Measurements from ENCODE around the gene RPS6KL1. TPM values are rescaled to one million over a fixed set of nuclear protein-coding genes. Genes with fewer than 3 reads are reported as not detected.

Gene RPS6KL1
- total and polyA plus RNA-seq, 2 experiments from 2014 or later: 5.6 to 6.5 TPM

DNA sequence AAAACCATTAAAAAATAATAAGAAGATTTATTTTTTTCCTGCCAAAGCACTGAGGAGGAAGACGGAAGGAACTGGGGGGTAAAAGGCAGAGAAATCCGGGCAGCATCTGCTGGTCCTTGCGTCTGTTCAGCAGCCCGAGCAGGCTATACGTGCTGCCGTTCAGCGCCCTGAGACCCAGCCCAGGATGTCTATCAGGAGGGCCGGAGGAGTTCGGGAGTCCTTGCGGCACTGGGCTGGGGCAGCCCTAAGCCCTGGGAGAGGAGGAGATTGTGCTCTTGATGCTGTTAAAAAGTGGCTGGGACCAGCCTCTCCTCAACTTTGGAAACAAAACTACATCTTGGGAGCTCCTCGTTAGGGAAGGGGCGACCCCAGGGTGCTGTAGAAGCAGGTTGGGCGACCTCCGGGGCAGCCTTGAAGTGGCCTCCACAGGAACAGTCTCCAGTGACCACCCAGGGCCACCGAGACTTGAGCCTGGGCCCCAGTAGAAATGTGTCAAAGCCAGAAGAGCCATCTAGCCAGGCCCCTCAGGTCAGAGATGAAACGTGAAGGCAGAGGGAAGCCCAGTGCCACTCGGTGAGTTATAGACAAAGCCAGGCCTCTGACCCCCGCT is 18.0 kb upstream of the RPS6KL1 start:
- H3K9me3 Mint-ChIP-seq: no peaks in the 10 kb centered on the region
- ATAC-seq: no peak

GRCh38 chr14:74938531-74939495 is 15.8 kb upstream of the RPS6KL1 start:
- Histone ChIP-seq H3K4me2 (no peak overlapping the region), H3K9me2 (ENCODE audit: insufficient read depth) (no peaks in the 10 kb centered on the region), H4K20me1 (replicated peaks; ENCODE audit: insufficient read depth) (no peaks in the 10 kb centered on the region), H3K79me2 (replicated peaks; ENCODE audit: insufficient read depth) (no peaks in the 10 kb centered on the region), H3K27ac (ENCODE audit: low read depth) (no peak overlapping the region), H3F3A (replicated peaks; ENCODE audit: low read depth) (no peaks in the 10 kb centered on the region), H3K4me3 (no peak overlapping the region), H3K27me3 (ENCODE audit: insufficient read depth) (no peaks in the 10 kb centered on the region), H3K4me1 (ENCODE audit: insufficient read depth) (no peaks in the 10 kb centered on the region), H3K36me3 (ENCODE audit: insufficient read depth) (no peaks in the 10 kb centered on the region), H2AFZ (no peak overlapping the region)
- H3K27ac Mint-ChIP-seq: no peak overlapping the region
- DNase-seq (ENCODE audit: low spot score): no peak
- no peaks in the 10 kb centered on the region for H3K36me3 Mint-ChIP-seq (ENCODE audit: low read depth)
- no peak for ATAC-seq
- TF ChIP-seq JUNB (IDR thresholded peaks at IDR 0.05; ENCODE audit: unreplicated experiment): no peak
- no peak for TF ChIP-seq ZNF331 (CRISPR knock-in tag; IDR thresholded peaks at IDR 0.05; ENCODE audit: low read depth)
- TF ChIP-seq, protein P1, sequence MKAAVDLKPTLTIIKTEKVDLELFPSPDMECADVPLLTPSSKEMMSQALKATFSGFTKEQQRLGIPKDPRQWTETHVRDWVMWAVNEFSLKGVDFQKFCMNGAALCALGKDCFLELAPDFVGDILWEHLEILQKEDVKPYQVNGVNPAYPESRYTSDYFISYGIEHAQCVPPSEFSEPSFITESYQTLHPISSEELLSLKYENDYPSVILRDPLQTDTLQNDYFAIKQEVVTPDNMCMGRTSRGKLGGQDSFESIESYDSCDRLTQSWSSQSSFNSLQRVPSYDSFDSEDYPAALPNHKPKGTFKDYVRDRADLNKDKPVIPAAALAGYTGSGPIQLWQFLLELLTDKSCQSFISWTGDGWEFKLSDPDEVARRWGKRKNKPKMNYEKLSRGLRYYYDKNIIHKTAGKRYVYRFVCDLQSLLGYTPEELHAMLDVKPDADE (IDR thresholded peaks at IDR 0.05): no peak
- TF ChIP-seq EZH2 (IDR thresholded peaks at IDR 0.05; ENCODE audit: low read depth, unreplicated experiment): no peak
- no peak for TF ChIP-seq EZH2phosphoT487 (IDR thresholded peaks at IDR 0.05; ENCODE audit: unreplicated experiment)
- TF ChIP-seq STAT1 (IDR thresholded peaks at IDR 0.05; ENCODE audit: unreplicated experiment): no peak
- no peak for TF ChIP-seq NANOG (IDR thresholded peaks at IDR 0.05; ENCODE audit: borderline replicate concordance)
- TF ChIP-seq CREB1 (CRISPR knock-in tag; IDR thresholded peaks at IDR 0.05; ENCODE audit: low read depth): no peak
- peaks cover 2% of the 10 kb centered on the region; the same call in 1 of the 3 replicates for H3K4me1 Mint-ChIP-seq
- no peaks in the 10 kb centered on the region for H3K9me3 Mint-ChIP-seq
- no peak overlapping the region for H3K4me3 Mint-ChIP-seq
- H3K27me3 Mint-ChIP-seq (ENCODE audit: insufficient read depth, low read depth, poor library complexity): peaks cover 7% of the 10 kb centered on the region

More for the DNA sequence above, 18.0 kb upstream of the RPS6KL1 start:
- H3K4me1 Mint-ChIP-seq: peaks cover 4% of the 10 kb centered on the region; the same call in 2 of the 3 replicates
- no peak for TF ChIP-seq REST (IDR thresholded peaks at IDR 0.05; ENCODE audit: unreplicated experiment)
- Histone ChIP-seq H3F3A (replicated peaks; ENCODE audit: low read depth) (0 out of 2 replicates have a peak, but pooled peaks cover 5% of the 10 kb centered on the region), H3K4me3 (no peak overlapping the region), H3K79me2 (replicated peaks; ENCODE audit: insufficient read depth) (no peaks in the 10 kb centered on the region), H3K9me2 (ENCODE audit: insufficient read depth) (no peaks in the 10 kb centered on the region), H3K36me3 (ENCODE audit: insufficient read depth) (no peaks in the 10 kb centered on the region), H4K20me1 (replicated peaks; ENCODE audit: insufficient read depth) (no peaks in the 10 kb centered on the region), H2AFZ (no peak overlapping the region), H3K4me2 (no peak overlapping the region), H3K27me3 (ENCODE audit: insufficient read depth) (no peaks in the 10 kb centered on the region), H3K4me1 (ENCODE audit: insufficient read depth) (peaks cover 2% of the 10 kb centered on the region; the same call in 1 of the 2 replicates), H3K27ac (ENCODE audit: low read depth) (no peak overlapping the region)
- no peaks in the 10 kb centered on the region for H3K36me3 Mint-ChIP-seq (ENCODE audit: low read depth)
- H3K27me3 Mint-ChIP-seq (ENCODE audit: insufficient read depth, low read depth, poor library complexity): peaks cover 7% of the 10 kb centered on the region
- no peak overlapping the region for H3K4me3 Mint-ChIP-seq
- H3K27ac Mint-ChIP-seq: no peak overlapping the region
- no peak for DNase-seq (ENCODE audit: low spot score)
